ENCODE data around the gene ENAH.

DNA sequence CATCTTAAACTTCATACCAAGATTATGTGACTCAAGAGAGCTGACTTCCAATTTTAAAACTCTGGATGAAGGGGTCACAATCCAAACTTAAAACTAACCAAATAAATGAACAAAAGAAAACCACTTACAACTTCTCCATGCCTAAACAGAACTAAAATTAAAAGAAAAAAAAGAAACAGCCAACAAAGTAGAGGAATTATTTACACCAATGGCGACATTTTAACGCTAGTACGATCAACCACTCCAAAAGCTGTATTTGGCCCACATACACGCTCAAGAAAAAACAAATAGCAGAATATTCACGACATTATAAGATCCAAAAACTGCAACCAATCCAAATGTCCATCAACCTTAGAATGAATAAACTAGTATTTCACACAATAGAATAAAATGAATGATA lies 42.4 kb downstream of the ENAH start:
- TF ChIP-seq, protein P1, sequence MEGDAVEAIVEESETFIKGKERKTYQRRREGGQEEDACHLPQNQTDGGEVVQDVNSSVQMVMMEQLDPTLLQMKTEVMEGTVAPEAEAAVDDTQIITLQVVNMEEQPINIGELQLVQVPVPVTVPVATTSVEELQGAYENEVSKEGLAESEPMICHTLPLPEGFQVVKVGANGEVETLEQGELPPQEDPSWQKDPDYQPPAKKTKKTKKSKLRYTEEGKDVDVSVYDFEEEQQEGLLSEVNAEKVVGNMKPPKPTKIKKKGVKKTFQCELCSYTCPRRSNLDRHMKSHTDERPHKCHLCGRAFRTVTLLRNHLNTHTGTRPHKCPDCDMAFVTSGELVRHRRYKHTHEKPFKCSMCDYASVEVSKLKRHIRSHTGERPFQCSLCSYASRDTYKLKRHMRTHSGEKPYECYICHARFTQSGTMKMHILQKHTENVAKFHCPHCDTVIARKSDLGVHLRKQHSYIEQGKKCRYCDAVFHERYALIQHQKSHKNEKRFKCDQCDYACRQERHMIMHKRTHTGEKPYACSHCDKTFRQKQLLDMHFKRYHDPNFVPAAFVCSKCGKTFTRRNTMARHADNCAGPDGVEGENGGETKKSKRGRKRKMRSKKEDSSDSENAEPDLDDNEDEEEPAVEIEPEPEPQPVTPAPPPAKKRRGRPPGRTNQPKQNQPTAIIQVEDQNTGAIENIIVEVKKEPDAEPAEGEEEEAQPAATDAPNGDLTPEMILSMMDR (IDR thresholded peaks at IDR 0.05; ENCODE audit: insufficient read depth, low read length, poor library complexity, severe bottlenecking) = no peak
- TF ChIP-seq EZH2phosphoT487 (conservative IDR thresholded peaks at IDR 0.05; ENCODE audit: low read length) = no peak
